GM23338 (cell line): ENCODE results near the gene ISCA1.

ENCODE experiments used
- CTCF ChIP-seq, 2 experiments: fragments of 200-600 bp in 1 of 2; sonication (generic) in 1 of 2; conservative IDR thresholded peaks; 2 replicates each; pipeline versions ENCODE4 v1.5.1 to v1.6.1; 2016 to 2017; ENCODE audit warnings: antibody characterized with exemption in 2 of 2, low read depth in 2 of 2, mild to moderate bottlenecking in 2 of 2, moderate library complexity in 1 of 2
- ETS1 ChIP-seq: IDR thresholded peaks from 2 replicates; pipeline ENCODE4 v1.6.1; 2016; ENCODE audit warnings: antibody characterized with exemption
- EZH2 ChIP-seq: fragments of 200-600 bp; sonication (generic); IDR thresholded peaks from one replicate; pipeline ENCODE4 v1.8.0; 2017; ENCODE audit warnings: antibody characterized with exemption, mild to moderate bottlenecking, low read depth; ENCODE audit not compliant: unreplicated experiment
- EZH2phosphoT487 ChIP-seq: fragments of 200-600 bp; sonication (generic); IDR thresholded peaks from one replicate; pipeline ENCODE4 v1.8.1; 2018; ENCODE audit warnings: antibody characterized with exemption; ENCODE audit not compliant: unreplicated experiment
- JUNB ChIP-seq: IDR thresholded peaks from one replicate; pipeline ENCODE4 v1.6.1; 2016; ENCODE audit warnings: antibody characterized with exemption; ENCODE audit not compliant: unreplicated experiment
- POLR2AphosphoS5 ChIP-seq: IDR thresholded peaks from 2 replicates; pipeline ENCODE4 v1.6.1; 2016; ENCODE audit warnings: antibody characterized with exemption, low read depth
- REST ChIP-seq: IDR thresholded peaks from one replicate; pipeline ENCODE4 v1.6.1; 2018; ENCODE audit warnings: antibody characterized with exemption; ENCODE audit not compliant: unreplicated experiment

- TF ChIP-seq EZH2, result no peak
- TF ChIP-seq ETS1, result no peak
- TF ChIP-seq CTCF (conservative IDR thresholded peaks at IDR 0.05; ENCODE audit: low read depth in 2 of 2), result no peak
- no peak for TF ChIP-seq POLR2AphosphoS5
- no peak for TF ChIP-seq EZH2phosphoT487
- no peak for TF ChIP-seq REST
- no peak for TF ChIP-seq JUNB
Measured at GRCh38 chr9:86301686-86302085, 19.3 kb upstream of the ISCA1 start.
